Measurements from ENCODE around the gene LRRC45. TPM values are rescaled to one million over a fixed set of nuclear protein-coding genes. Genes with fewer than 3 reads are reported as not detected.
A peak's percentile ranks its signal among the peaks of the same experiment; 100 is the strongest.

LRRC45 gene
- total and polyA plus RNA-seq, 9 of the 15 experiments (the other 6 are each of a cell fraction or from before 2014, with no cell fraction given), result 3.5 to 21.5 (median 11.2) TPM; not detected in 2

GRCh38 chr17:82065193-82065637 lies 42.1 kb downstream of the LRRC45 start (continued):
- no peak for TF ChIP-seq ZNF407 (IDR thresholded peaks at IDR 0.05; ENCODE audit: low read depth)
- no peak for TF ChIP-seq CC2D1A (IDR thresholded peaks at IDR 0.05)
- TF ChIP-seq PREB (CRISPR knock-in tag; IDR thresholded peaks at IDR 0.05), result no peak
- TF ChIP-seq PHF8 (IDR thresholded peaks at IDR 0.05; ENCODE audit: borderline replicate concordance, low read length), result no peak
- peak in 1 of 2 experiments; percentile 69; a peak in 2 of 4 replicates for TF ChIP-seq MNT (conservative IDR thresholded peaks at IDR 0.05)
- 0 out of 2 replicates have a peak, but pooled peaks have one; percentile 10 for TF ChIP-seq E2F1 (CRISPR knock-in tag; IDR thresholded peaks at IDR 0.05)
- TF ChIP-seq ZNF507 (tag; conservative IDR thresholded peaks at IDR 0.05), result no peak
- peak; percentile 19; the same call in 1 of the 2 replicates for TF ChIP-seq MAX (CRISPR knock-in tag; IDR thresholded peaks at IDR 0.05)
- TF ChIP-seq FOXP4 (CRISPR knock-in tag; IDR thresholded peaks at IDR 0.05; ENCODE audit: borderline replicate concordance), result no peak
